OCI-LY1 (cell line): Measurements from ENCODE around the gene ZNF831.

Experiments used
- H2AFZ ChIP-seq: fragments of 200-600 bp; sonication (generic), shearing (Covaris generic); 2 replicates; pipeline ENCODE4 v1.6.0; 2014; ENCODE audit warnings: antibody characterized with exemption, mild to moderate bottlenecking, low read length
- H3F3A ChIP-seq: fragments of 200-600 bp; sonication (generic), shearing (Covaris generic); 2 replicates; pipeline ENCODE4 v1.6.0; 2014; ENCODE audit warnings: mild to moderate bottlenecking, antibody characterized with exemption, low read length, moderate library complexity; ENCODE audit not compliant: insufficient read depth
- H3K27ac ChIP-seq: fragments of 200-600 bp; sonication (generic); 2 replicates; pipeline ENCODE4 v1.5.1; 2014; ENCODE audit warnings: low read length, mixed run types, mild to moderate bottlenecking, low read depth; ENCODE audit not compliant: poor library complexity, severe bottlenecking
- H3K27me3 ChIP-seq: fragments of 200-600 bp; sonication (generic); 2 replicates; pipeline ENCODE4 v1.6.0; 2014; ENCODE audit warnings: antibody characterized with exemption, mild to moderate bottlenecking, low read length, moderate library complexity; ENCODE audit not compliant: insufficient read depth
- H3K36me3 ChIP-seq: fragments of 200-600 bp; sonication (generic); 2 replicates; pipeline ENCODE4 v1.6.1; 2014; ENCODE audit warnings: mild to moderate bottlenecking, antibody characterized with exemption, low read length, moderate library complexity, mixed read lengths; ENCODE audit not compliant: insufficient read depth
- H3K4me1 ChIP-seq: fragments of 200-600 bp; sonication (generic); 2 replicates; pipeline ENCODE4 v1.5.1; 2014; ENCODE audit warnings: mild to moderate bottlenecking, low read length, moderate library complexity; ENCODE audit not compliant: insufficient read depth, severe bottlenecking
- H3K4me2 ChIP-seq: fragments of 200-600 bp; sonication (generic), shearing (Covaris generic); 2 replicates; pipeline ENCODE4 v1.6.1; 2014; ENCODE audit warnings: low read length
- H3K4me3 ChIP-seq: fragments of 200-600 bp; sonication (generic); 2 replicates; pipeline ENCODE4 v1.5.1; 2014; ENCODE audit warnings: low read length, low read depth, mild to moderate bottlenecking, mixed read lengths; ENCODE audit not compliant: poor library complexity, severe bottlenecking
- H3K79me2 ChIP-seq: fragments of 200-600 bp; shearing (Covaris generic); 2 replicates; pipeline ENCODE4 v1.6.1; 2016; ENCODE audit warnings: mixed run types, low read length, mixed read lengths; ENCODE audit not compliant: insufficient read depth
- H3K9ac ChIP-seq: fragments of 200-600 bp; sonication (generic), shearing (Covaris generic); 2 replicates; pipeline ENCODE4 v1.6.1; 2014; ENCODE audit warnings: mild to moderate bottlenecking, low read length, mixed read lengths
- H3K9me2 ChIP-seq: fragments of 200-600 bp; sonication (generic), shearing (Covaris generic); 2 replicates; pipeline ENCODE4 v1.6.1; 2014; ENCODE audit warnings: low read depth, mild to moderate bottlenecking, low read length, mixed read lengths
- H3K9me3 ChIP-seq: fragments of 200-600 bp; shearing (Covaris generic); 2 replicates; pipeline ENCODE4 v1.6.1; 2014; ENCODE audit warnings: low read length, mixed read lengths
- H4K20me1 ChIP-seq: fragments of 200-600 bp; sonication (generic), shearing (Covaris generic); 2 replicates; pipeline ENCODE4 v1.6.0; 2016; ENCODE audit warnings: mild to moderate bottlenecking, low read length; ENCODE audit not compliant: insufficient read depth
- EZH2 ChIP-seq: fragments of 200-600 bp; sonication (generic), shearing (Covaris generic); IDR thresholded peaks from 2 replicates; pipeline ENCODE4 v1.8.0; 2017; ENCODE audit warnings: borderline replicate concordance, mixed run types, mild to moderate bottlenecking, antibody characterized with exemption, low read length, moderate library complexity, mixed read lengths
- TF ChIP-seq, protein P1 (sequence below): fragments of 200-600 bp; sonication (generic), shearing (Covaris generic); IDR thresholded peaks from 2 replicates; pipeline ENCODE4 v1.5.1; 2017; ENCODE audit warnings: mild to moderate bottlenecking, antibody characterized with exemption, low read length, moderate library complexity, mixed read lengths

ZNF831 gene

DNA sequence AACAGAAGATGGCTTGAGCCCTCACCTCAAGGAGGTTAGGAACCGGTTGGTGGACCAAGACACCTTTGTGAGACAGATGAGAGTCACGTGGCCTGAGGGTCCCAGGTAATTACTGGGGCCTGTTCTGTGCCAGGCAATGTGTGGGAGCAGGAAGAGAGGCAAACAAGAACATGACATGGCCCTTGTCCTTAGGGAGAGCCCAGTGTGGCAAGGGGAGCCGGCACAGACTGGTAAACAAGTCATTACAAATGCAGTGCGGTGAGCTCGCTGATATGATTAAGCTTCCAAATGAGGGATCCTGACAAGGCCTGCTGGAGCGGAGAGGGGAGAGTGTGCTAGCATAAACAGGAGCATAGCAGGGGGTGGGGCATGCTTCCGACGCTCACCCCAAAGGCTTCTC lies 55.6 kb downstream of the ZNF831 start:
- H3K27ac ChIP-seq = no peak overlapping the region
- H3K79me2 ChIP-seq = no peaks in the 10 kb centered on the region
- no peaks in the 10 kb centered on the region for H3K36me3 ChIP-seq
- H3K27me3 ChIP-seq = peaks cover 5% of the 10 kb centered on the region
- H3F3A ChIP-seq = no peaks in the 10 kb centered on the region
- H3K4me1 ChIP-seq = no peaks in the 10 kb centered on the region
- H3K9me3 ChIP-seq = no peaks in the 10 kb centered on the region
- no peak overlapping the region for H2AFZ ChIP-seq
- no peak overlapping the region for H3K9ac ChIP-seq
- no peaks in the 10 kb centered on the region for H3K9me2 ChIP-seq
- H3K4me3 ChIP-seq = no peak overlapping the region
- no peaks in the 10 kb centered on the region for H4K20me1 ChIP-seq
- no peak overlapping the region for H3K4me2 ChIP-seq
- TF ChIP-seq, protein P1, sequence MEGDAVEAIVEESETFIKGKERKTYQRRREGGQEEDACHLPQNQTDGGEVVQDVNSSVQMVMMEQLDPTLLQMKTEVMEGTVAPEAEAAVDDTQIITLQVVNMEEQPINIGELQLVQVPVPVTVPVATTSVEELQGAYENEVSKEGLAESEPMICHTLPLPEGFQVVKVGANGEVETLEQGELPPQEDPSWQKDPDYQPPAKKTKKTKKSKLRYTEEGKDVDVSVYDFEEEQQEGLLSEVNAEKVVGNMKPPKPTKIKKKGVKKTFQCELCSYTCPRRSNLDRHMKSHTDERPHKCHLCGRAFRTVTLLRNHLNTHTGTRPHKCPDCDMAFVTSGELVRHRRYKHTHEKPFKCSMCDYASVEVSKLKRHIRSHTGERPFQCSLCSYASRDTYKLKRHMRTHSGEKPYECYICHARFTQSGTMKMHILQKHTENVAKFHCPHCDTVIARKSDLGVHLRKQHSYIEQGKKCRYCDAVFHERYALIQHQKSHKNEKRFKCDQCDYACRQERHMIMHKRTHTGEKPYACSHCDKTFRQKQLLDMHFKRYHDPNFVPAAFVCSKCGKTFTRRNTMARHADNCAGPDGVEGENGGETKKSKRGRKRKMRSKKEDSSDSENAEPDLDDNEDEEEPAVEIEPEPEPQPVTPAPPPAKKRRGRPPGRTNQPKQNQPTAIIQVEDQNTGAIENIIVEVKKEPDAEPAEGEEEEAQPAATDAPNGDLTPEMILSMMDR = no peak
- no peak for TF ChIP-seq EZH2

DNA sequence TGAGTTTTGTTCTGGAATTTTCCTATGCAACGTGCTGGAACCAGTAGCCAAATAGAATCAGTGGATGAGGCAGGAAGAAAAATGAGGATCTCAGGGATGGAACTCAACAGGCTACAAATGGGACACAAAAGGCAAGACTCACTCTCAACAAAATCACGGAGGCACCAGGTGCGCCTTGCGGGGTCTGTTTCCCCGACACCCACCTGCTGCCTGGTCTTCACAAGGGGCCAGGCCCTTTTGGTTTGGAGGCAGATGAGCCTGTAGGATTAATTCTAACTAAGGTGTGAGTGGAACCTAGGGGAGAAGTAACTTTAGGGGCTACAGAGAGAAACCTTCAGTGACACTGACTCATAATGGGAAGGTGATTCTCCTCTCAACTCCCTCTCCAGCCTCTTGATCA lies 56.5 kb downstream of the ZNF831 start:
- Histone ChIP-seq H3K9ac (no peak overlapping the region), H3K4me1 (no peaks in the 10 kb centered on the region), H3K79me2 (no peaks in the 10 kb centered on the region), H3K36me3 (no peaks in the 10 kb centered on the region), H3K27ac (no peak overlapping the region), H2AFZ (no peak overlapping the region), H4K20me1 (no peaks in the 10 kb centered on the region), H3K4me3 (no peak overlapping the region), H3K4me2 (no peak overlapping the region), H3F3A (no peaks in the 10 kb centered on the region), H3K9me2 (no peaks in the 10 kb centered on the region), H3K27me3 (peaks cover 5% of the 10 kb centered on the region), H3K9me3 (no peaks in the 10 kb centered on the region)
- TF ChIP-seq, protein P1 = no peak
- TF ChIP-seq EZH2 = no peak

DNA sequence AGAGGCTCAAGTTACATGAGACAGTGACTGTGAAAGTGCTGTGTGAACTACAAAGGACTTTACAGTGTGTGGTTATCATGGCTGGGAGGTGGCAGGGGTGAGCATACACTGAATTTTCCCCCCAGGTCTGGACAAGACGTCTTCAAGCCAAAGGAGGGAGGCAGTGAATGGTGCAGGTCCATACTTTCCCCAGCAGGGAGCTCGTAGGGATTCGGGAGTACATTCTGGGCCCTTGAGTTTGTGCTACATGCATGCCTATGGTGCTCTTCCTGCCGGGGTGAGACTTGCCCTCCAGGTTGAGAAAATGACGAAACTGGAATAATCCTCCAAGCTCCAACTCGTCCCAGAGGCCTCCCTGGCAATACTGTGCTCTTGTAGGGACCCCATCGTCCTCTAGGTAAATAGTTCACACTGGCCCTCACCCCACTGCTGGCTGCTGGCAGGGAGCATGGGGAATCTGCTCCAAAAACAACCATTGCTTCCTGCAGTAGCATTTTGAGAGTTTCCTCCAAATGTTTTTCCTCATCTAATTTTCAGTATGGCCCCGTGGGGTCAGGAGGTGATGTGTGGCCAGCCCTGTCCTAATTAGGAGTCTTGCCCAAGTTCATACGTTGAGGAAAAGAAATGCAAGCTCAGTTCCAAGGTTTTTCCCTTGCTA lies 57.6 kb downstream of the ZNF831 start:
- H3K9me3 ChIP-seq = no peaks in the 10 kb centered on the region
- no peak overlapping the region for H3K4me2 ChIP-seq
- TF ChIP-seq EZH2 = no peak
- TF ChIP-seq, protein P1 = no peak
- H3F3A ChIP-seq = no peaks in the 10 kb centered on the region
- H3K27me3 ChIP-seq = peaks cover 5% of the 10 kb centered on the region
- H2AFZ ChIP-seq = no peak overlapping the region
- H3K36me3 ChIP-seq = no peaks in the 10 kb centered on the region
- no peak overlapping the region for H3K4me3 ChIP-seq
- H3K4me1 ChIP-seq = no peaks in the 10 kb centered on the region
- no peak overlapping the region for H3K9ac ChIP-seq
- no peaks in the 10 kb centered on the region for H3K79me2 ChIP-seq
- H3K27ac ChIP-seq = no peak overlapping the region
- no peaks in the 10 kb centered on the region for H3K9me2 ChIP-seq
- H4K20me1 ChIP-seq = no peaks in the 10 kb centered on the region
